ENCODE measurements around the gene KCNN3.

The KCNN3 gene

GRCh38 chr1:154657556-154657955, 212.5 kb downstream of the KCNN3 start:
- no peak overlapping the region for H3K4me3 ChIP-seq (replicated peaks; ENCODE audit: insufficient read depth, low read length)
- H3K27me3 ChIP-seq (ENCODE audit: insufficient read depth, poor library complexity, severe bottlenecking), result no peaks in the 10 kb centered on the region
- peak in 1 of 2 experiments; percentile 78 for DNase-seq (ENCODE audit: low read depth in 1 of 2, low spot score in 1 of 2)
- H3K27ac ChIP-seq (replicated peaks), result no peak overlapping the region
- TF ChIP-seq GABPA (IDR thresholded peaks at IDR 0.05; ENCODE audit: low read depth) (no peak), POLR2AphosphoS5 (IDR thresholded peaks at IDR 0.05; ENCODE audit: low read depth) (no peak), SPI1 (IDR thresholded peaks at IDR 0.05; ENCODE audit: borderline replicate concordance, low read depth) (peak; percentile 49), CTCF (IDR thresholded peaks at IDR 0.05; ENCODE audit: insufficient read depth, low read length) (no peak)
- TF ChIP-seq, protein P1, sequence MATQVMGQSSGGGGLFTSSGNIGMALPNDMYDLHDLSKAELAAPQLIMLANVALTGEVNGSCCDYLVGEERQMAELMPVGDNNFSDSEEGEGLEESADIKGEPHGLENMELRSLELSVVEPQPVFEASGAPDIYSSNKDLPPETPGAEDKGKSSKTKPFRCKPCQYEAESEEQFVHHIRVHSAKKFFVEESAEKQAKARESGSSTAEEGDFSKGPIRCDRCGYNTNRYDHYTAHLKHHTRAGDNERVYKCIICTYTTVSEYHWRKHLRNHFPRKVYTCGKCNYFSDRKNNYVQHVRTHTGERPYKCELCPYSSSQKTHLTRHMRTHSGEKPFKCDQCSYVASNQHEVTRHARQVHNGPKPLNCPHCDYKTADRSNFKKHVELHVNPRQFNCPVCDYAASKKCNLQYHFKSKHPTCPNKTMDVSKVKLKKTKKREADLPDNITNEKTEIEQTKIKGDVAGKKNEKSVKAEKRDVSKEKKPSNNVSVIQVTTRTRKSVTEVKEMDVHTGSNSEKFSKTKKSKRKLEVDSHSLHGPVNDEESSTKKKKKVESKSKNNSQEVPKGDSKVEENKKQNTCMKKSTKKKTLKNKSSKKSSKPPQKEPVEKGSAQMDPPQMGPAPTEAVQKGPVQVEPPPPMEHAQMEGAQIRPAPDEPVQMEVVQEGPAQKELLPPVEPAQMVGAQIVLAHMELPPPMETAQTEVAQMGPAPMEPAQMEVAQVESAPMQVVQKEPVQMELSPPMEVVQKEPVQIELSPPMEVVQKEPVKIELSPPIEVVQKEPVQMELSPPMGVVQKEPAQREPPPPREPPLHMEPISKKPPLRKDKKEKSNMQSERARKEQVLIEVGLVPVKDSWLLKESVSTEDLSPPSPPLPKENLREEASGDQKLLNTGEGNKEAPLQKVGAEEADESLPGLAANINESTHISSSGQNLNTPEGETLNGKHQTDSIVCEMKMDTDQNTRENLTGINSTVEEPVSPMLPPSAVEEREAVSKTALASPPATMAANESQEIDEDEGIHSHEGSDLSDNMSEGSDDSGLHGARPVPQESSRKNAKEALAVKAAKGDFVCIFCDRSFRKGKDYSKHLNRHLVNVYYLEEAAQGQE (IDR thresholded peaks at IDR 0.05; ENCODE audit: insufficient replicate concordance, low read depth), result no peak

GRCh38 chr1:154652893-154653292, 217.2 kb downstream of the KCNN3 start:
- DNase-seq (ENCODE audit: low read depth in 1 of 2, low spot score in 1 of 2), result no peak
- no peak for TF ChIP-seq CTCF (IDR thresholded peaks at IDR 0.05; ENCODE audit: insufficient read depth, low read length)
- TF ChIP-seq GABPA (IDR thresholded peaks at IDR 0.05; ENCODE audit: low read depth), result no peak
- TF ChIP-seq, protein P1 (IDR thresholded peaks at IDR 0.05; ENCODE audit: insufficient replicate concordance, low read depth), result no peak
- TF ChIP-seq SPI1 (IDR thresholded peaks at IDR 0.05; ENCODE audit: borderline replicate concordance, low read depth), result no peak
- TF ChIP-seq POLR2AphosphoS5 (IDR thresholded peaks at IDR 0.05; ENCODE audit: low read depth), result no peak
- H3K4me3 ChIP-seq (replicated peaks; ENCODE audit: insufficient read depth, low read length), result no peak overlapping the region
- H3K27ac ChIP-seq (replicated peaks), result no peak overlapping the region
- no peaks in the 10 kb centered on the region for H3K27me3 ChIP-seq (ENCODE audit: insufficient read depth, poor library complexity, severe bottlenecking)
